ENCODE measurements around the gene SGTA.

SGTA gene

DNA sequence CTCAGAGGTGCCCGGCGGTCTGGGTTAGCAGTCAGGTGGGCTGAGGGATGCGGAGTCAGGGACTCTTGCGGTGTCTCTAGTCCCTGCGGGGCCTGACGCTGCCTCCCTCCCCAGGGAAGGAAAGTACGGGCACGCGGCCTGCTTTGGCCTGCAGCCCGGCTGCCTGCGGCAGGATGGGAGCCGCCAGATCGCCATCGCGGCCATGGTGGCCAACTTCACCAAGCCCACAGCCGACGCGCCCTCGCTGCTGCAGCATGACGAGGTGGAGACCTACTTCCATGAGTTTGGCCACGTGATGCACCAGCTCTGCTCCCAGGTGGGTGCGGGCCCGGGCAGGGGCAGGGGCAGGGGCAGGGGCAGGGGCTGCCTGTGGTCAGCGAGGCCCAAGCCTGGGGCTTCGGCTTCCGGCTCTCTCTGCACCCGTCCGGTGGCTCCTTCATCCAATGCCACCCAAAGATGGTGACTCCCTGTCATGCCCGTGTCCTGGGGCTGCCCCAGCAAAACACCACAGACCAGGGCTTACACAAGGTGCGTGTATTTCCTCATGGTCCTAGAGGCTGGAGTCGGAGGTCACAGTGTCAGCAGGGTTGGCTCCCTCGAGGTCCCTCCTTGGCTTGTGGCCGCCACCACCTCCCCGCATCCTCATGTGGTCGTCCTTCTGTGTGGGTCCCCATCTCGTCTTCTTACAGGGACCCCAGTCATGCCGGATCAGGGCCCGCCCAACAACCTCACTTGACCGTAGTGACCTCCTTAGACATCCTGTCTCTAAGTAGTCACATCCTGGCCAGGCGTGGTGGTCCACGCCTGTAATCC is 25.3 kb upstream of the SGTA start:
- no peak for DNase-seq (ENCODE audit: low read depth in 1 of 2, low spot score in 1 of 2)
- H3K4me3 ChIP-seq (replicated peaks; ENCODE audit: insufficient read depth, low read length) = no peak overlapping the region
- no peak overlapping the region for H3K27ac ChIP-seq (replicated peaks)
- TF ChIP-seq GABPA (IDR thresholded peaks at IDR 0.05; ENCODE audit: low read depth) (no peak), CTCF (IDR thresholded peaks at IDR 0.05; ENCODE audit: insufficient read depth, low read length) (no peak), REST (IDR thresholded peaks at IDR 0.05; ENCODE audit: insufficient replicate concordance, low read depth) (no peak), POLR2AphosphoS5 (IDR thresholded peaks at IDR 0.05; ENCODE audit: low read depth) (no peak), SPI1 (IDR thresholded peaks at IDR 0.05; ENCODE audit: borderline replicate concordance, low read depth) (no peak)
- no peaks in the 10 kb centered on the region for H3K27me3 ChIP-seq (ENCODE audit: insufficient read depth, poor library complexity, severe bottlenecking)

DNA sequence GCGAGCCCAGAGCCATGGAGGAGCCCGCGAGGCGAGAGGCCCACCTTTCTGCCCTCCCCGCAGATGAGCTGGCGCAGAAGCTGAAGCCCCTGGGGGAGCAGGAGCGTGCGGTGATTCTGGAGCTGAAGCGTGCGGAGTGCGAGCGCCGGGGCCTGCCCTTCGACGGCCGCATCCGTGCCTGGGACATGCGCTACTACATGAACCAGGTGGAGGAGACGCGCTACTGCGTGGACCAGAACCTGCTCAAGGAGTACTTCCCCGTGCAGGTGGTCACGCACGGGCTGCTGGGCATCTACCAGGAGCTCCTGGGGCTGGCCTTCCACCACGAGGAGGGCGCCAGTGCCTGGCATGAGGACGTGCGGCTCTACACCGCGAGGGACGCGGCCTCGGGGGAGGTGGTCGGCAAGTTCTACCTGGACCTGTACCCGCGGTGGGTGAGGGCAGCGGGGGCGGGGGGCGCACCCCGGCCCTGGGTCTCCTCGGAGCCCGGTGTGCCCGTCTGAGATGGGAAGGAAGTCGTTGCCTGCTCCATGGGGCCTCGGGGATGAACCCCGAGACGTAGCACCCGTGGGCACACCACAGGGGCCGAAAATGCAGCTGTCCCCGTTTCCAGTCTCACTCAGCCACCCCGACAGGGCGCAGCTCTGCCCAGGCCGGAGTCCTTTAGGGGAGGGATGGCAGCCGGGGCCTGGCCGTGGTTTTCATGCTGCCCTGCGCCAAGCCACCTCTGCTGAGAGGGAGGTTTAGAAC is 24.5 kb upstream of the SGTA start:
- Histone ChIP-seq H3K27ac (replicated peaks) (no peak overlapping the region), H3K27me3 (ENCODE audit: insufficient read depth, poor library complexity, severe bottlenecking) (no peaks in the 10 kb centered on the region)
- TF ChIP-seq POLR2AphosphoS5 (IDR thresholded peaks at IDR 0.05; ENCODE audit: low read depth) (no peak), REST (IDR thresholded peaks at IDR 0.05; ENCODE audit: insufficient replicate concordance, low read depth) (no peak), CTCF (IDR thresholded peaks at IDR 0.05; ENCODE audit: insufficient read depth, low read length) (no peak), GABPA (IDR thresholded peaks at IDR 0.05; ENCODE audit: low read depth) (no peak), SPI1 (IDR thresholded peaks at IDR 0.05; ENCODE audit: borderline replicate concordance, low read depth) (no peak)

GRCh38 chr19:2806736-2807378 is 23.8 kb upstream of the SGTA start:
- Histone ChIP-seq H3K27ac (replicated peaks) (no peak overlapping the region), H3K27me3 (ENCODE audit: insufficient read depth, poor library complexity, severe bottlenecking) (no peaks in the 10 kb centered on the region), H3K4me3 (replicated peaks; ENCODE audit: insufficient read depth, low read length) (no peak overlapping the region)
- DNase-seq (ENCODE audit: low read depth in 1 of 2, low spot score in 1 of 2) = no peak
- no peak for TF ChIP-seq SPI1 (IDR thresholded peaks at IDR 0.05; ENCODE audit: borderline replicate concordance, low read depth)
- no peak for TF ChIP-seq GABPA (IDR thresholded peaks at IDR 0.05; ENCODE audit: low read depth)
- no peak for TF ChIP-seq REST (IDR thresholded peaks at IDR 0.05; ENCODE audit: insufficient replicate concordance, low read depth)
- no peak for TF ChIP-seq POLR2AphosphoS5 (IDR thresholded peaks at IDR 0.05; ENCODE audit: low read depth)
- no peak for TF ChIP-seq CTCF (IDR thresholded peaks at IDR 0.05; ENCODE audit: insufficient read depth, low read length)

More for the DNA sequence above, 24.5 kb upstream of the SGTA start:
- H3K4me3 ChIP-seq (replicated peaks; ENCODE audit: insufficient read depth, low read length) = no peak overlapping the region
- DNase-seq (ENCODE audit: low read depth in 1 of 2, low spot score in 1 of 2) = no peak
